IgD-negative memory B cell (primary cell): ENCODE measurements around the gene HOGA1. TPM values are rescaled to one million over a fixed set of nuclear protein-coding genes. Genes with fewer than 3 reads are reported as not detected.

Source experiments
- H3K27ac Mint-ChIP-seq, 3 donors: one replicate each; pipeline ENCODE4 v1.8.0; 2020 to 2022; ENCODE audit warnings: mild to moderate bottlenecking in 3 of 3, mixed read lengths in 3 of 3, moderate library complexity in 1 of 3
- H3K27me3 Mint-ChIP-seq: one replicate; pipeline ENCODE4 v1.8.0; 2021; ENCODE audit warnings: mixed read lengths
- H3K36me3 Mint-ChIP-seq: one replicate; pipeline ENCODE4 v1.8.0; 2020; ENCODE audit warnings: mild to moderate bottlenecking, mixed read lengths
- H3K4me1 Mint-ChIP-seq, 3 donors: one replicate each; pipeline ENCODE4 v1.8.0; 2020 to 2022; ENCODE audit warnings: mixed read lengths in 3 of 3, mild to moderate bottlenecking in 1 of 3
- H3K4me3 Mint-ChIP-seq, 4 donors: one replicate each; pipeline ENCODE4 v1.8.0; 2020 to 2022; ENCODE audit warnings: mild to moderate bottlenecking in 4 of 4, mixed read lengths in 4 of 4, moderate library complexity in 3 of 4
- H3K9me3 Mint-ChIP-seq, 3 donors: one replicate each; pipeline ENCODE4 v1.8.0; 2020 to 2021; ENCODE audit warnings: mixed read lengths in 3 of 3, mild to moderate bottlenecking in 1 of 3
- polyA plus RNA-seq: library from polyadenylated mRNA; unstranded; fragments of 300-500 nt; fragmentation: Illumina TruSeq; gene quantifications from one replicate; pipeline ENCODE4 v1.2.3, GENCODE V29; 2021

The HOGA1 gene
- not detected for polyA plus RNA-seq

DNA sequence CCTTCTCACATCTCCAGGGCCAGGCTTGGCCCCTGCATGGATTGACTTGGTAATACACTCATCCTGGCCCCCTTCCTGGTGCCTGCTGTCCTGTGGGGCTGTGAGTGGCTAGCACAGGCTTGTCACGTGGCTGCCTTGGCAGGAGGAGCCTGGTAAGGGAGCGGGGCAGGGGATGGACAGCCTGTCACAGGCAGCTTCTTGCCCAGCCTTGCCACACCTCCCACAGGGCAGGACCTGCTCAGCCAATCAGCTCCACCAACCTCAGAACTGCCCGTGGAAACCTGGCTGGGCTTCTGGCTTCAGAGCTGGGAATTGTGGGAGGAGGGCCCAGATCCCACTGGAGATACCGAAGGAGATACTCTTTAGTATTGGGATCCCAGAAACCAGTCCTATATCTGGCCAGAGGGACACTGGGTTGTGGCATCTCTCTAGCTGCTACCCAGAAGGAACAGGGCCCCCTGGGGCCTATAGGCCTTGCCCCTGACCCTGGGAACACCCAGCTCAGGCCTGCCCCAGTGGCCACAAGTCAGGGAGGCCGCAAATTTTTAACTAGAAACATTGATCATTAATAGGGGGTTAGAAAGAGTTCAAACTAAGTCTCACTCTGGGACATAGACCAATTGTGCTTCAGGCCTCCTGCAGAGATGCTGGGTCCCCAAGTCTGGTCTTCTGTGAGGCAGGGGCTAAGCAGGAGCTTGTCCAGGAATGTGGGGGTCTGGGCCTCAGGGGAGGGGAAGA, at the start of gene HOGA1:
HOGA1 (plus strand) TSS at position 330 of the 738 bp plus-strand sequence; CDS start at position 645, 315 bp downstream.
- Mint-ChIP-seq H3K4me1 (no peaks in the 10 kb centered on the region), H3K9me3 (no peaks in the 10 kb centered on the region), H3K36me3 (no peaks in the 10 kb centered on the region), H3K4me3 (no peak within 1 kb of the TSS), H3K27me3 (peaks cover 1% of the 10 kb centered on the region), H3K27ac (no peak within 1 kb of the TSS)

DNA sequence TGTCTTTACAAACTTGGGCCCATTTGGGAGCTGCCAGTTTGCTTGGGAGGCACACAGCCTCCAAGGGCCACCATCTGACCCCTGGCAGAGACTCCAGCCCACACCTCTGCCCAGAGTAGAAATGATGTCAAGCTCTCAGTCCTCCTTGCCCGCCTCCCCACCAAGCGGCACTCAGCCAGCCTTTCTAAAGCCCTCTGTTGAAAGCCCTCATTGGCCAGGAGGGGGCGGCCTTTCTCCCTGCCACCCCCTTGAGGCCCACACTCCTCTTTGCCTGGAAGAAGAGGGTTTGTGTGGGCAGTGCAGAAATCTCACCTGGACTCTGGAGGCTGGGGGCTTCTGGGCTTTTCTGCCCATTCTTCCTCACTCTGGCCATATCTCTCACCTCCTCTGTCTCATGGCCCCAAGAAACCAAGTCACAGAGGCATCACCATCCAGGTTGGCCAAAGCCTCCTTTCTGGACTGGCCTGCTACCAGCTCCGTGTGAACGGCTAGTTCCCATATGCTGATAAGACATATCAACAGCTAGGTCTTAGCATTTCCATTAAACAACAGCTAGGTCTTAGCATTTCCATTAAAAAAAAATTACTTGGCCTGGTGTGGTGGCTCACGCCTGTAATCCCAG, 49.3 kb upstream of the HOGA1 start:
- H3K27ac Mint-ChIP-seq: no peak overlapping the region
- H3K9me3 Mint-ChIP-seq: no peaks in the 10 kb centered on the region
- H3K4me1 Mint-ChIP-seq: peaks cover 0 to 1% (median 0%) of the 10 kb centered on the region in 3 donors
- no peaks in the 10 kb centered on the region for H3K27me3 Mint-ChIP-seq
- no peak overlapping the region for H3K4me3 Mint-ChIP-seq
- H3K36me3 Mint-ChIP-seq: peaks cover 1% of the 10 kb centered on the region

DNA sequence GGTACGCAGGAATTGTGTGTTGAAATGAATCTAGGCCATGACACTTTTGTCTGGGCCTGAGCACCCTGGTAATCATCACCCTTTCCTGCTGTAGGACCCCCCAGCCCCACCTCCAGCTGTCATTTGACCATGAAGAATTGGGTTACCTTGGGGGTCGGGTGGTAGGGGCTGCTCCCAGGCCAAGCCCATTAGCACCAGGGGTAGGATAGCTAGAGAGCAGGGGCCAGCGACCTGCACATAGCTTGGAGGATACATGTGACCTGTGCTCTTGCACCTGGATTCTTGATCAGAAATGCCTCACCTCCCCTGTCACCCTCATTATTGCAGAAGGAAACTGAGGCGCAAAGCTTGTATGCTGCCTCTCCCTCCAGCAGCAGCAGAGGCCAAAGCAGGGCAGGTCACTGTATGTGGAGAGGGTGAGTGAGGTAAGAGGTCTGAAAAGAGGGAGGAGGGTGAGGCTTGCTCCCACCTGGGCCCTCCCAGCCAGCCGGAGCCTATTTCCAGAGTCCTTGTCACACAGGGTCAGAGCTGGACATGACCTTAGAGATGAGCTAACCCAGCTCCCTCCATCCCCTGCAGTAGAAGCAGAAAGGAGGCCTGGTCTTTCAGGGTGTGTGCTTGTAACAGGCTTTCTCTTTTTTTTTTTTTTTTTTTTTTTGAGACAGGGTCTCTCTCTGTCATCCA, 46.9 kb upstream of the HOGA1 start:
- no peaks in the 10 kb centered on the region for H3K9me3 Mint-ChIP-seq
- no peaks in the 10 kb centered on the region for H3K27me3 Mint-ChIP-seq
- H3K36me3 Mint-ChIP-seq: peaks cover 1% of the 10 kb centered on the region
- H3K4me3 Mint-ChIP-seq: no peak overlapping the region
- no peaks in the 10 kb centered on the region for H3K4me1 Mint-ChIP-seq
- H3K27ac Mint-ChIP-seq: no peak overlapping the region

DNA sequence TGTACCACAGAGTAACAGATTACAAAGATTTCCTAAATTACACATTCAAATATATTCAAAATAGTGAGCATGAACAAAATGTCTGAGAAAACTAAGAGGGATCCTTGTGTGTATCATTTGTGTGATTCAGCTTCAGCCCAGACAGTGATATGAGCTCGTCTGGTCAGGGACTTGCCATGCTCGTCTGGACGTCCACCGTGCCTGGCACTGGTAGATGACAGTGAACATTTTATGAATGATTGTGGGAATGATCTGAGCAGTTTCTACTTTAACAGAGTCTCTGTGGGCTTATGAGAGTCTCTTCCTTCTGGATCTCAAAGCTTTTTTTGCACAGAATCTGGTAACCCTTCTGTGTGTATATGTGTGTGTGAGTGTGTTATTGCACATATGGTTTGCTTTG, 45.8 kb upstream of the HOGA1 start:
- Mint-ChIP-seq H3K9me3 (no peaks in the 10 kb centered on the region), H3K4me3 (no peak overlapping the region), H3K27me3 (no peaks in the 10 kb centered on the region), H3K4me1 (no peaks in the 10 kb centered on the region), H3K27ac (no peak overlapping the region), H3K36me3 (peaks cover 3% of the 10 kb centered on the region)

DNA sequence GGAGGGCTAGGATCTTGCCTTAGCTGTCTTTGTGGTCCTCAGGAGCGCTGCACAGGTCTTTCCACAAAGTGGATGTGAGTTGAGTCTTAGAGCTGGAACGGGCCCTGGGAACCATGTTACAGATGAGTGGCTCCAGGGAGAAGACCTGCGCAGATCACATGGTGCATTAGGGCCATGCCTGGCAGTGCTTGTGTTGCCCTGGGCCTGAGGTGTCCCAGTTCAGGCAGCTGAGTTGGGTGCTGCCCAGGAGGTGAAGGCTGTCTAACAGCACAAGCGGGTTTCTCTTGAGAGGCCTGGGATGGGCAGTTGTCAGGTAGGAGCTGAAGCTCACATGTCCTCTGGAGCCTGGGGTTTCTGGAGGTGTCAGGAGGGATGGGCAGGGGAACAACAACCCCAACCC, 45.4 kb upstream of the HOGA1 start:
- Mint-ChIP-seq H3K4me1 (no peaks in the 10 kb centered on the region), H3K27ac (no peak overlapping the region), H3K9me3 (no peaks in the 10 kb centered on the region), H3K36me3 (peaks cover 3% of the 10 kb centered on the region), H3K4me3 (no peak overlapping the region), H3K27me3 (no peaks in the 10 kb centered on the region)

DNA sequence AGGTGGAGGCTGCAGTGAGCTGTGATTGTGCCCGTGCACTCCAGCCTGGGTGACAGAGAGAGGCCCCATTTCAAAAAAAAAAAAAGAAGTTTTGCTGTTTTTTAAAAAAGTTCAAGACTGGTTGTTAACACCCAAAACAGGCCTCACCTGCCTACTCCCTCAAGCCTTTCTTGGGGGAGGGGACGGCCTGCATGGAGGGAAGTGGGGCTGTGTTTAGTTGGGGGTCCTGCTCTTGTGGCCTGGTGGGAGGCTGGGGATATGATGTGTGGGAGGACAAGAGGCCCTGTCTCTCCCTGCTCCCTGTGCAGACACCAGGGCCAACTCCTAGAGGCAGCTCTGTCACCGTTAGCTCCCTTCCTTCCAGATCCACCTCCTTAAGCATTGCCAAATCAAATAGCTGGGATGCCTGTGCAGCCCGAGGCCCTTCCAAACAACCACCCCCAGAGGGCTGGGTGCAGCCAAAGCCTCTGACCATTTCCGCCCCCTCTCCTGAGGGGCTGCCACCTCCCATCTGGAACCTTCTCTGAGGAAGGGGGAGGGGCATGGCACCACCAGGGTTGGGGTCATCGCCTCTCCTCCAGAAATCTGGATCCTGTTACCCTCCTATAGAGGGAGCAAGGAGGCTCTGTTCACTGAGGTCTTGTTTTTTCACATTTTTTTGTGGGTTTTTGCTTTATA, 44.5 kb upstream of the HOGA1 start:
- Mint-ChIP-seq H3K27ac (no peak overlapping the region), H3K9me3 (no peaks in the 10 kb centered on the region), H3K4me3 (no peak overlapping the region), H3K4me1 (no peaks in the 10 kb centered on the region), H3K27me3 (no peaks in the 10 kb centered on the region), H3K36me3 (peaks cover 3% of the 10 kb centered on the region)

DNA sequence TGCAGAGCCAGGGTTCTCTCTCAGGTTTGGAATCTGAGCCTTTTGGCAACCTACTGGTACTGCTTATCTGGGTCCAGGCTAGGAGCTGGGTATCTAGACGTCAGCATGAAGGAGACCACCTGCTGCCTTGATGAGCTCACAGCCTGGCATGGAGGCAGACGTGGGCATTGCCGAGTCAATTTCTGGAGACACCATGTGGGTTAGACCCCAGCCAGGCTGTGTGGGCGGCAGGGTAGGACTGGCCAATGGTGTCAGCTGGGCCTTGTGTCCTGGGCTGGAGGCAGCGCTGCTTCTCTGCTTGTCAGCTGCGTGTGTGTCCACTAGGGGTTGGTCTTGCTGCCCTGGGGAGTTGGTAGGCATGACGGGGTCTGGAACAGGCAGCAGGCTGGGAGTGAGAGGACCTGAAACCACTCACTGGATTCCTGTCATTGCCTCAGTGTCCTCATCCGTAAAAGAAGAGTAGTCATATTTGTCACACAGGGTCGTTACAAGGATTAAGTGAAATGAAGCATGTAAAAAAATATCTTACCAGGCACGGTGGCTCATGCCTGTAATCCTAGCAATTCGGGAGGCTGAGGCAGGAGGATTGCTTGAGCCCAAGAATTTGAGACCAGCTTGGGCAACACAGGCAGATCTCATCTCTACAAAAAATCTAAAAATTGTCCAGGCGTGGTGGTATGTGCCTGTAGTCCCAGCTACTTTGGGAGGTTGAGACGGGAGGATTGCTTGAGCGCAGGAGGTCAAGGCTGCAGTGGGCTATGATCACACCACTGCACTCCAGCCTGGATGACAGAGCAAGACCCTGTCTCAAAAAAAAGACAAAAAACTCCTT, 43.3 kb upstream of the HOGA1 start:
- H3K27ac Mint-ChIP-seq: no peak overlapping the region
- no peak overlapping the region for H3K4me3 Mint-ChIP-seq
- H3K9me3 Mint-ChIP-seq: no peaks in the 10 kb centered on the region
- H3K36me3 Mint-ChIP-seq: peaks cover 3% of the 10 kb centered on the region
- H3K4me1 Mint-ChIP-seq: no peaks in the 10 kb centered on the region
- H3K27me3 Mint-ChIP-seq: no peaks in the 10 kb centered on the region

DNA sequence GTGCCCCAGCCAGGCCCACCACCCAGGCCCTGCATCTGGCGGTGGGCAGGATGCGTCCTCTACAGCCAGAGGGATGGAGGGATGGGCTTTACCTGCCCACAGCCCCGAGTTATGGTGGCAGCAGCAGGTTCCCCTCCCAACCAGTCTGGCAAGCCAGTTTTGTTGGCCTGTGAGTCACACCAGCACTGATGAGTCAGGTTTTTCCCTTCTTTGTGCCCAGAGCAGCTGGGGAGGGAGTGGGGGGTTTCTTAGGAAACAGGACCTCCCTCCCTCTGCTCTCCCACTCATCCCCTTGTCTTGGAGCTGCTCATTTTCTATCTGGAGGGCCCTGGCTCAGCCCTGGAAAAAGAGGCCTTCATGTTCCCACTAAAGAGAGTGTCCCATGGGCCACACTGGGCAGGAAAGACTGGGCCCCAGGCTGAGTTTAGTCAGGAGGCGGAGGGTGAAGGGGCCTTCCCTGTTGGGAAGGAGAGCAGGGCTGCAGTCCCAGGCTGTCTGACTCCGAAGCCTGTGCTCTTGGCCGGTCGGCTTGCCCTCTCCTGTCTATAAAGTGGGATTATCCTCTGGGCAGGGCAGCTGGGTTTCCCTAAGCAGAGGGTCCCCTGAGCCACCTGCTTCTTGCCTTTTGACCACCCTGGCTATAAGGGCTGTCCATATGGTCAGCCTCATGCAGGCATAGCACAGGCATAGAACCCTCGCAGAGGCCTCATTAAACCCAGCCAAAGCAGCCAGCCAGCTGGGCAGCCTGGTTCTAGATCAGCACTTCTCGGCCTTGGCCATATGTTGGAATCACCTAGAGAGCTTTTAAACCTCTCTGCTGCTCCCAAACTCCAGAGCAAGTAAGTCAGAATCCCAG, 41.8 kb upstream of the HOGA1 start:
- H3K27me3 Mint-ChIP-seq: no peaks in the 10 kb centered on the region
- H3K27ac Mint-ChIP-seq: no peak overlapping the region
- H3K36me3 Mint-ChIP-seq: peaks cover 2% of the 10 kb centered on the region
- no peak overlapping the region for H3K4me3 Mint-ChIP-seq
- H3K4me1 Mint-ChIP-seq: no peaks in the 10 kb centered on the region
- H3K9me3 Mint-ChIP-seq: no peaks in the 10 kb centered on the region

DNA sequence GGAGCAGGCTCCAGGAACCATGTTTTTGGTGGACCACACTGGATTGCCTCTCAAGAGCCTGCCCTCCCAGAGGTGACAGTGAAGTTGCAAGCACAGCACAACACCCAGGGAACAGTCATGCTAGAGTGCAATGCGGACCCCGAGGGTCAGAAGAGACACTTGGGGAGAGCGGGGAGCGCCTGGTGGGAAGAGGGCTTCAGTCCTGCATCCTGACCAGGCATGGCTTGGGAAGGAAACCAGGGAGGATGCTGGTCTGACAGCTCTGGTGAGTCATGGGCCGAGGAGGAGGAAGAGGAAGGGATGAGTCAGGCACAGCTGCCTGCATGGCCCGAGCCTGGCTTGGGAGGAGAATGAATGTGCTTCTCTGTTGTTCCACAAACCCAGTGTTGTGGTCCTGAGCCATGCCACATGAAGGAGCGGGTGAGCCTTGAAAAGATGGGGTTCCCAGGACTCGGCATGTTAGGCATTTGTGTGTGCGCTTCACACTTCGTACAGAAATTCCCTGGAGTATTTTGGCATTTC, 41.1 kb upstream of the HOGA1 start:
- Mint-ChIP-seq H3K27ac (no peak overlapping the region), H3K27me3 (no peaks in the 10 kb centered on the region), H3K9me3 (no peaks in the 10 kb centered on the region), H3K4me3 (no peak overlapping the region), H3K36me3 (peaks cover 2% of the 10 kb centered on the region), H3K4me1 (no peaks in the 10 kb centered on the region)

DNA sequence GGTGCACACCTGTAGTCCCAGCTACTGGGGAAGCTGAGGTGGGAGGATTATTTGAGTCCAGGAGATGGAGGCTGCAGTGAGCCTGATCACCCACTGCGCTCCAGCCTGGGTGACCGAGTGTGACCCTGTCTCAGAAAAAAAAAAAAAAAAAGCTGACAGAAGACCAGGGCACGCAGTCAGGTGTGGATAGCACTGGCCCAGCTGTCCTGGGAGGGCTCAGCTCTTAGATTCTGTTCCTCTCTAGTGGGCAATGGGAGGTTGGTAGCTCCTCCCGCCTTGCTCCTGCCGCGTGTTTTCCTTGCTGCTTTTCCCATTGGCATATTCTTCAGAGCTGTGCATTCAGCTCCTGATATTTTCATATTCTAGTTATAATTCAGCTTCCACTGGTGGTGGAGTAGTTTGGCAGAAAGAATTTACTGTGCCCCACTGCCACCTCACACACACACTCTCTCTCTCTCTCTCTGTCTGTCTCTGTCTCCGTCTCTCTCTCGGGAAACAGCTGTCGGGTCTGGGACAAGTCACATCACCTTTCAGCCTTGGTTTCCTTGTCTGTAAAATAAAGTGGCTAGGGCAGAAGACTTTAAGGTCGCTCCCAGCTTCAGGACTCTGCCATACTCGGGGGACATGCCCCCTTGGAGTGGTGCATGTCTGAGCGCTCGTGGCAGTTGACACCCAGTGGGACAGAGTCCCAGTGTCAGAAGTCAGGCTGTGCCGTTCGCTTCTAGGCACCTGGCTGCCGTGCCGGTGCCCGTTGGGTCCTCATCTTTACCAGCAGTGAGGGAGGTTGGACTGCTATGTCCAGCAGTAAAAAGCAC, 37.5 kb upstream of the HOGA1 start:
- H3K36me3 Mint-ChIP-seq: peaks cover 2% of the 10 kb centered on the region
- H3K27ac Mint-ChIP-seq: no peak overlapping the region
- no peak overlapping the region for H3K4me3 Mint-ChIP-seq
- H3K9me3 Mint-ChIP-seq: no peaks in the 10 kb centered on the region
- H3K27me3 Mint-ChIP-seq: no peaks in the 10 kb centered on the region
- no peaks in the 10 kb centered on the region for H3K4me1 Mint-ChIP-seq

DNA sequence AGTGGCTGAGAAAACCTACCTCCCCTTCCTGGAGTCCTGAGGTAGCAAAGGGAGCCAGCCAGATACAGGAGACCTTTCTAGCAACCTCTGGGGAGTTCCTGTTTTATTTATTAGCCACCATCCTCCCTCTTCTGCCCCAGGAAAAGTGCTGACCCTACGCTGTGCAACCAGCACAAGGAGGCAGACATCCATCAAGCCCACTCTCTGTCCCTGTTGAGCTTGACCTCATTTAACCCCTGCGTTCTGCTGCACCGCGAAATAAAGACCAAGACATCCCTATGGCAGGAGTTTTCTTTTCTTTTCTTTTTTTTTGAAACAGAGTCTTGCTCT, 37.0 kb upstream of the HOGA1 start:
- H3K4me1 Mint-ChIP-seq: no peaks in the 10 kb centered on the region
- peaks cover 2% of the 10 kb centered on the region for H3K36me3 Mint-ChIP-seq
- no peaks in the 10 kb centered on the region for H3K27me3 Mint-ChIP-seq
- H3K27ac Mint-ChIP-seq: no peak overlapping the region
- H3K9me3 Mint-ChIP-seq: no peaks in the 10 kb centered on the region
- no peak overlapping the region for H3K4me3 Mint-ChIP-seq

DNA sequence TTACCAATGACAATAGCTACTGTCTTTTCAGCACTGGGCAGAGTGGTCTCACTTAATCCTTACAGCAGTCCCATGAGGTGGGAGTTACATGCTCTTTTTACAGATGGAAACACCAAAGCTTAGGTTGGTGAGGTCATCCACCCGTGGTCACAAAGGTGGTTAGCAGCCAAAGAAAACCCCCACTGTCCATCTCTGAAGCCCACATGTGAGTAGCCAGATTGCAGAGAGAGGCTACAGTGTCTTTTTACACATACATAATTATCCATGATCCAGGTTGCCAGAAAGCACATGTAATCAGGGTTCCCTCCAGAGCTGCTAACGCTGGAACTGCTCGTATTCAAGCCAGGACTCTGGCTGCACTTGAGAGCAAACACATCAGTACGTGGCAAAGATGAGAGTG, 36.2 kb upstream of the HOGA1 start:
- H3K36me3 Mint-ChIP-seq: peaks cover 2% of the 10 kb centered on the region
- no peak overlapping the region for H3K27ac Mint-ChIP-seq
- H3K4me1 Mint-ChIP-seq: no peaks in the 10 kb centered on the region

DNA sequence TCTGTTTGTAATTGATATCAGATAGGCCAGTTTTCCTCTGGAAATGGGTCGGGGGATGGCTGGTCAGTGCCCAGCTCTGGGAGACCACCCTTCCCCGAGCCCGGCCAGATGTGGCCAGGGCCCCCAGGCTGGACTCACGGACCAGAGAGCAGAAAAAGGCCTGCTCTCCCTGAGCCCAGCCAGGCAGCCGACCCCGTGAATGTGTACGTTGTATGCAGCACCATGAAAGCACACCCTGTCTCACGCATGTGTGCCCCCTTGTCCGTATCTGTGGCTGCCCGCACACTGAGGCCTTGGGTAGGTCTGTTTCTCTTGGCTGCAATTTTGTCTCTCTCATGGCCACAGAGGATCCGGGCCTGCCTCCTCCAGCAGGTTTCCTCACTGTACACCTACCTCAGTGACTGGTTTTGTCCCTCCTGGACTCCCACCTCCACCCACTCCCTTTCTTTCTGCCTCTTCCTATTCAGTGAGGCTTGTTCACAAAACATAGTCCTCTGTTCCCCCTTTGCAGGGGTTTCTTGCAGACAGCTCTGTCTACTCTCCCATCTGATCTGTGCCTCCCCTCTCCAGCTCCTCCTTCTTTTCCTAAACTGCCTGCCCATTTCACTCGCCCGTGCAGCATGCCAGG, 35.2 kb upstream of the HOGA1 start:
- Mint-ChIP-seq H3K4me3 (no peak overlapping the region), H3K27ac (no peak overlapping the region), H3K9me3 (no peaks in the 10 kb centered on the region), H3K27me3 (no peaks in the 10 kb centered on the region), H3K4me1 (peaks cover 0 to 2% (median 2%) of the 10 kb centered on the region in 3 donors), H3K36me3 (no peaks in the 10 kb centered on the region)

More for the DNA sequence above, 36.2 kb upstream of the HOGA1 start:
- Mint-ChIP-seq H3K4me3 (peak overlapping the region in 1 of 4 donors; percentile 37), H3K27me3 (no peaks in the 10 kb centered on the region), H3K9me3 (no peaks in the 10 kb centered on the region)
